PFSK-1 (cell line): ENCODE results near the gene SCN2B.

Experiments used
- POLR2AphosphoS5 ChIP-seq: IDR thresholded peaks from 2 replicates; pipeline ENCODE4 v1.6.1; 2012; ENCODE audit warnings: low read depth, mild to moderate bottlenecking, control low read depth, low read length, moderate library complexity
- SIN3A ChIP-seq: IDR thresholded peaks from 2 replicates; pipeline ENCODE4 v1.6.1; 2012; ENCODE audit warnings: mild to moderate bottlenecking, low read length, moderate library complexity, borderline replicate concordance; ENCODE audit not compliant: insufficient read depth
- TF ChIP-seq, protein P1 (sequence below), 2 experiments: IDR thresholded peaks; 2 replicates each; pipeline versions ENCODE4 v1.6.1 to v1.8.0; 2011 to 2012; ENCODE audit warnings: low read depth in 2 of 2, low read length in 2 of 2, control low read depth in 1 of 2, inconsistent platforms in 1 of 2, mild to moderate bottlenecking in 1 of 2, moderate library complexity in 1 of 2; ENCODE audit not compliant: insufficient read depth in 1 of 2

DNA sequence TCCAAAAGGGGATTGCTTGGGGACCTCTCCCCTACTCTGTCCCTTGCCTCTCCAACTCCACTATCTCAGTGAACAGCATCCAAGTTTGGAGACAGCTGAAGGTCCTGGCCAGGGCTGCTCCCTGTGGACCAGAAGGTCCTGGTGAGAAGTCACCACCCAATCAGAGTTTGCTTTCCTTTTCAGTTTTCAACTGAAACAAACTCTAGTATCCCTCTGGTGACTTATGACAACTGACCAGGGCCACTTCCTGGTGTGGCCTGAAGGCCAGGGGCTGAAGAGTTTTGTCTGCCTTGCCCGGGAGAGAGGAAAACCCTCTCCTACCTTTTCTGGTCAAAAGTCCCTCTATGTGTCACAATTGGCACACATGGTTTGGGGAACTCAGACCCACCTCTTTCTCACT, 43.3 kb upstream of the SCN2B start:
- TF ChIP-seq POLR2AphosphoS5 (no peak), SIN3A (no peak)
- TF ChIP-seq, protein P1, sequence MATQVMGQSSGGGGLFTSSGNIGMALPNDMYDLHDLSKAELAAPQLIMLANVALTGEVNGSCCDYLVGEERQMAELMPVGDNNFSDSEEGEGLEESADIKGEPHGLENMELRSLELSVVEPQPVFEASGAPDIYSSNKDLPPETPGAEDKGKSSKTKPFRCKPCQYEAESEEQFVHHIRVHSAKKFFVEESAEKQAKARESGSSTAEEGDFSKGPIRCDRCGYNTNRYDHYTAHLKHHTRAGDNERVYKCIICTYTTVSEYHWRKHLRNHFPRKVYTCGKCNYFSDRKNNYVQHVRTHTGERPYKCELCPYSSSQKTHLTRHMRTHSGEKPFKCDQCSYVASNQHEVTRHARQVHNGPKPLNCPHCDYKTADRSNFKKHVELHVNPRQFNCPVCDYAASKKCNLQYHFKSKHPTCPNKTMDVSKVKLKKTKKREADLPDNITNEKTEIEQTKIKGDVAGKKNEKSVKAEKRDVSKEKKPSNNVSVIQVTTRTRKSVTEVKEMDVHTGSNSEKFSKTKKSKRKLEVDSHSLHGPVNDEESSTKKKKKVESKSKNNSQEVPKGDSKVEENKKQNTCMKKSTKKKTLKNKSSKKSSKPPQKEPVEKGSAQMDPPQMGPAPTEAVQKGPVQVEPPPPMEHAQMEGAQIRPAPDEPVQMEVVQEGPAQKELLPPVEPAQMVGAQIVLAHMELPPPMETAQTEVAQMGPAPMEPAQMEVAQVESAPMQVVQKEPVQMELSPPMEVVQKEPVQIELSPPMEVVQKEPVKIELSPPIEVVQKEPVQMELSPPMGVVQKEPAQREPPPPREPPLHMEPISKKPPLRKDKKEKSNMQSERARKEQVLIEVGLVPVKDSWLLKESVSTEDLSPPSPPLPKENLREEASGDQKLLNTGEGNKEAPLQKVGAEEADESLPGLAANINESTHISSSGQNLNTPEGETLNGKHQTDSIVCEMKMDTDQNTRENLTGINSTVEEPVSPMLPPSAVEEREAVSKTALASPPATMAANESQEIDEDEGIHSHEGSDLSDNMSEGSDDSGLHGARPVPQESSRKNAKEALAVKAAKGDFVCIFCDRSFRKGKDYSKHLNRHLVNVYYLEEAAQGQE (IDR thresholded peaks at IDR 0.05; ENCODE audit: insufficient read depth in 1 of 2, low read depth in 2 of 2, low read length in 2 of 2), result no peak
